Lung (tissue), 12 donors: ENCODE data around the gene ZNF865. TPM values are rescaled to one million over a fixed set of nuclear protein-coding genes. Genes with fewer than 3 reads are reported as not detected.

ENCODE experiments used
- ATAC-seq: fragments of 200-7000 bp; cut with Tn5 transposase; one replicate; pipeline ENCODE4 v1.9.1; 2020; ENCODE audit warnings: moderate number of reproducible peaks; ENCODE audit not compliant: insufficient read depth, low FRiP score
- DNase-seq, 3 donors: peaks; one replicate each; pipeline ENCODE4 v3.0.0-alpha.2; 2013 to 2017
- H3K27ac ChIP-seq, 2 donors: one replicate each; pipeline ENCODE4 v1.5.1; 2013; ENCODE audit warnings: mild to moderate bottlenecking in 2 of 2, moderate library complexity in 2 of 2, control low read depth in 1 of 2, inconsistent platforms in 1 of 2, low read depth in 1 of 2, low read length in 1 of 2
- H3K27me3 ChIP-seq, 3 donors: one replicate each; pipeline ENCODE4 v1.5.1; 2013; ENCODE audit warnings: low read length in 2 of 3; ENCODE audit not compliant: control insufficient read depth in 3 of 3, insufficient read depth in 3 of 3
- H3K36me3 ChIP-seq, 4 donors: one replicate each; pipeline ENCODE4 v1.5.1; 2013; ENCODE audit warnings: low read length in 4 of 4, mild to moderate bottlenecking in 1 of 4, moderate library complexity in 1 of 4; ENCODE audit not compliant: control insufficient read depth in 4 of 4, insufficient read depth in 4 of 4
- H3K4me1 ChIP-seq, 5 donors: one replicate each; pipeline ENCODE4 v1.5.1; 2013; ENCODE audit warnings: low read length in 5 of 5, mild to moderate bottlenecking in 2 of 5, moderate library complexity in 1 of 5; ENCODE audit not compliant: control insufficient read depth in 5 of 5, insufficient read depth in 5 of 5
- H3K4me3 ChIP-seq: one replicate; pipeline ENCODE4 v1.5.1; 2013; ENCODE audit warnings: mild to moderate bottlenecking, control low read depth, moderate library complexity
- H3K9ac ChIP-seq, 2 donors: one replicate each; pipeline ENCODE4 v1.5.1; 2013; ENCODE audit warnings: low read length in 2 of 2, control low read depth in 1 of 2; ENCODE audit not compliant: insufficient read depth in 1 of 2
- H3K9me3 ChIP-seq, 4 donors: one replicate each; pipeline ENCODE4 v1.5.1; 2013; ENCODE audit warnings: low read length in 3 of 4, mild to moderate bottlenecking in 1 of 4, moderate library complexity in 1 of 4; ENCODE audit not compliant: control insufficient read depth in 4 of 4, insufficient read depth in 3 of 4
- CTCF ChIP-seq: IDR thresholded peaks from 2 replicates; pipeline ENCODE4 v1.5.1; 2012; ENCODE audit warnings: mild to moderate bottlenecking; ENCODE audit errors: control extremely low read depth, extremely low read depth
- WGBS, 2 donors: extraction: QIAGEN DNeasy Blood & Tissue Kit; methylation state at CpG; one replicate each; pipeline ENCODE4 v1.1.7; 2013; 5-methylcytosine and 5-hydroxymethylcytosine counted together
- polyA plus RNA-seq, 2 donors: library from polyadenylated mRNA; stranded (reverse); fragments of 200-250 nt; gene quantifications; one replicate each; pipeline ENCODE4 v1.2.1, GENCODE V29; 2013
- total RNA-seq, 2 donors: library from RNA; depleted of rRNA in 1 of 2; stranded (reverse); fragments of >200 nt in 1 of 2; gene quantifications; one replicate each; pipeline ENCODE4 v1.2.1, GENCODE V29; 2014 to 2021
- donor health status: control.
- donor health status: control.
- donor health status: Bipolar disorder and iron deficiency.
- donor health status: healthy.
- donor health status: DM: yes; HTN: yes; CAD: no.

ZNF865 gene
- total and polyA plus RNA-seq, 4 donors, result 5.1 to 19.3 (median 10.0) TPM

DNA sequence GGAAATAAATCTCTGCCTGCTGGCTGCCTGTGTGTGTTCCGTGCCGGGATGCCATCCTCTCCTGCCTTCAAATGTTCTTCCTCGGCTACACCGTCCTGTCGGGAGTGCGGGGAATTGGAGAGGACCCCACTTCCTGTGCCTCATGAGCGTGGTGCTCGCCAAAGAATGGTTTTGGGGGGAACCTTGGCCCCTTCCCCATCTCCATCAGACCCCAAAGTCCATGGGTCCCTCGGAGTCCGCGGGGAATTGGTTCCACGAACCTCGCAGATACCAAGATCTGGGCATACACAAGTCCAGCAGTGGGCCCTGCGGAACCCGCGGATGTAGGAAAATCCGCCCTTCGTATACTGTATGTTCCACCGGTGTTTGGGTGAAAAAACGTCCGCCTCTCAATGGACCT is 2.3 kb upstream of the ZNF865 start:
- no peak for ATAC-seq
- peaks cover 0 to 25% (median 0%) of the 10 kb centered on the region in 5 donors for H3K4me1 ChIP-seq
- H3K27ac ChIP-seq, result no peak overlapping the region
- no peak for TF ChIP-seq CTCF
- WGBS, 2 donors, result 92% methylated on average over 21 of the region's 21 CpGs
- H3K4me3 ChIP-seq, result no peak overlapping the region
- H3K36me3 ChIP-seq, result peaks cover 0 to 8% (median 4%) of the 10 kb centered on the region in 4 donors
- H3K27me3 ChIP-seq, result no peaks in the 10 kb centered on the region
- DNase-seq, result no peak
- no peak overlapping the region for H3K9ac ChIP-seq
- H3K9me3 ChIP-seq, result no peaks in the 10 kb centered on the region

- WGBS, 2 donors, result 79 to 82% methylated on average over 22 of the region's 22 CpGs
- H3K27ac ChIP-seq, result peak overlapping the region in 1 of 2 donors; percentile 87
- no peak for ATAC-seq
- H3K9me3 ChIP-seq, result no peaks in the 10 kb centered on the region
- peaks cover 0 to 22% (median 0%) of the 10 kb centered on the region in 5 donors for H3K4me1 ChIP-seq
- H3K9ac ChIP-seq, result no peak overlapping the region
- no peak for TF ChIP-seq CTCF
- DNase-seq, result no peak
- H3K27me3 ChIP-seq, result no peaks in the 10 kb centered on the region
- H3K36me3 ChIP-seq, result peaks cover 0 to 8% (median 4%) of the 10 kb centered on the region in 4 donors
- H3K4me3 ChIP-seq, result no peak overlapping the region
Measured at GRCh38 chr19:55603581-55604292, 1.7 kb upstream of the ZNF865 start.

- Histone ChIP-seq H3K9me3 (no peaks in the 10 kb centered on the region), H3K4me1 (peaks cover 0 to 21% (median 0%) of the 10 kb centered on the region in 5 donors), H3K27ac (peak overlapping the region; percentile 95 to 98), H3K36me3 (peaks cover 0 to 15% (median 13%) of the 10 kb centered on the region in 4 donors), H3K9ac (no peak overlapping the region), H3K4me3 (peak overlapping the region; percentile 78), H3K27me3 (no peaks in the 10 kb centered on the region)
- WGBS, 2 donors, result 0% methylated on average over 34 to 43 of the region's 43 CpGs
- ATAC-seq, result peak; percentile 86
- no peak for TF ChIP-seq CTCF
- DNase-seq, result peak; percentile 98
Measured at GRCh38 chr19:55605207-55605636, 225 bp upstream of the ZNF865 start.
